Suppressor macrophage treated with lipopolysaccharide for 4 hours (primary cell): Measurements from ENCODE around the gene ERVH48-1.
A peak's percentile ranks its signal among the peaks of the same experiment; 100 is the strongest.
"Not testable (repeated sequence)": the region's sequence is repeated elsewhere in the genome, so short reads cannot be mapped to it uniquely, and the experiment has no call there.

Experiments used
- DNase-seq: peaks from one replicate; pipeline ENCODE4 v3.0.0-alpha.2; 2020

Gene ERVH48-1

GRCh38 chr21:42925114-42925926, at the start of gene ERVH48-1:
Gene ERVH48-1, minus strand, starts transcription at chr21:42925630. Its CDS starts 6,624 bp downstream, at chr21:42919006.
- DNase-seq, result no peak

DNA sequence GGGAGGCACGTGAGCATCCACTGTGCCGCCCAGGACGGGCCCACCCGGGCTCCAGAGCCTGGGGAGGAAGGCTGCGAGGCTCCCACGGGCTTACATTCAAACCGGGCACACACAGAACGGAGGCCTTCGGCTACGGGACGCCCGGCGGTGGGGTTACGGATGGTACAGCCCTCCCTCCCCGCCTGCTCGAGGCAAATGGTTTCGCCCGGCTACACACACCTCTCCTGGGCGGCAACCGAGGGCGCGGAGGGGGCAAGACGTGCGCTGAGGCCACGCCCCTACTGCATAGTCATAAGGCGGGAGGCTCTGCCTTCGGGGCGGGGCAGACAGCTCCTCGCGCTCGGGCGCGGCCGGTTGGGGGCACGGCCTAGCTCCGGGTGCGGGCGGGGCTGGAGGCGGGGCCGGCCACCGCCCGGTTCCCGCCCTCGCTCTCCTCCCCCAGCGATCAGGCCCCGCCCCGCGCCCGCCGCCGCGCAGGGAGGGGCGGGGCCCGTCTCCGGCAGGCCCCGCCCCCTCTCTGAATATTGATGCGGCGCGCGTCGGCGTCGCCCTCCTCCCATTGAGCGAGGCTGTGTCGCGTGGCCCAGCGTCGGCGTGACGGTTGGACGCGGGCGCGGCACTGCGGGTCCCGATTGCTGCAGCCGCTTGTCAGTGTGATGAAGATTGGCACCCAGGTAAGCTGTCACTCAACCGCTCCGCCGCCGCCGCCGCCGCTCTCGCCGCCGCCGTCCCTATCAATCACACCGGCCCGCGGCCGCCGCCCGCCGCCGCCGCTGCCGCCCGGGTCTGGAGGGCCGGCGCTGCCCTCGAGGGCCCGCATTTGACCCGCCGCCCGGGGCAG, 48.8 kb upstream of the ERVH48-1 start, which contains the start of gene PKNOX1:
TSS of gene PKNOX1 (plus strand) at position 572 of the 841 bp plus-strand sequence. CDS start 29,820 bp downstream, outside the sequence.
- DNase-seq, result peak; percentile 100

DNA sequence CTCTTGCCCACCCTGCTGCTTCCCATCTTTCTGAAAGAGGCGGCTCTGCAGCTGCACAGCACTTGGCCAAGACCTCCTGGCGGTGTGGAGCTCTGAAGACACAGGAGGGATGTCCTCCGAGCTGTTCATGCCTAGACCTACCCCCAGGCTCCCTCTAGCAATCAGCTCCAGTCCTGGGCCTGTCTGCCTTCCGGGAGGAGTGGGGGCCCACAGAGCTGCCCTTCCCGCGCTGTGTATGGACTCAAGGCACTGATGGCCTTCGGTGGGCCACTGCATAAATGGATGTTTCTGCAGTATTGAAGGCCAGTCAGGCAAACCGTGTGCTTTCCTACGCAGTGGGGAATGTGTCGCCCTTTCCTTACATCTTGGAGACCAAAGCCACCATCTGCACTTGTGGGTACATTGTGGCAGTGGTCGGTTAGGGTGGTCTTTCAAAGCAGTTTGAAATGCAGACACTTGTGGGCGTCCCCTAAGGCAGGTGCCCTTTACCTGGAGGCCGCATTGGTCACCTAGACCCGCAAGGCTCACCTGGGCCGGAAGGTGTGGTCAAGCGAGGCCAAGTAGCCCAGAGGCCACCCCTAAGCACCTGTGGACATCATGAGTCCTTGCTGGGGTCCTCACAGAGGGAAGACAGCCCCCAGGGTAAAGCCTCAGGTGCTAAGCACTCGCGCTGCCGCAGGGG, 48.0 kb upstream of the ERVH48-1 start:
- no peak for DNase-seq

DNA sequence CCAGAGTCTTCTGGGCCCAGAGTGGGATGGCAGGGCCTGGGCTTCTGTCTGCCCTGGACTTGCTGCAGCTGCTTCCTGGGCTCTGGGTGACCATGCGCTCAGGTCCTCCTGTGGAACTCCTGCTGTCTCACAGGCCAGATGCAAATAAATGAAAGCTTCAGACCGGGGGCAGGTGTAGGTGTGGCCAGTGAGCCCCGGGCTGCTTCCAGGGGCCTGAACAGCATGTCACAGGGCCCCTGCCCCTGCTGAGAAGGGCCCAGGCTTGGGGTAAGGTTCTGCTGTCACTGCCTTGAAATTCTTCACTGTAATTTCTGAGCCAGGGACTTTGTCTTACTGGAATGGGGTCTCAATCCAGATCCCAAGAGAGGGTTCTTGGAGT, 46.5 kb upstream of the ERVH48-1 start:
- no peak for DNase-seq

DNA sequence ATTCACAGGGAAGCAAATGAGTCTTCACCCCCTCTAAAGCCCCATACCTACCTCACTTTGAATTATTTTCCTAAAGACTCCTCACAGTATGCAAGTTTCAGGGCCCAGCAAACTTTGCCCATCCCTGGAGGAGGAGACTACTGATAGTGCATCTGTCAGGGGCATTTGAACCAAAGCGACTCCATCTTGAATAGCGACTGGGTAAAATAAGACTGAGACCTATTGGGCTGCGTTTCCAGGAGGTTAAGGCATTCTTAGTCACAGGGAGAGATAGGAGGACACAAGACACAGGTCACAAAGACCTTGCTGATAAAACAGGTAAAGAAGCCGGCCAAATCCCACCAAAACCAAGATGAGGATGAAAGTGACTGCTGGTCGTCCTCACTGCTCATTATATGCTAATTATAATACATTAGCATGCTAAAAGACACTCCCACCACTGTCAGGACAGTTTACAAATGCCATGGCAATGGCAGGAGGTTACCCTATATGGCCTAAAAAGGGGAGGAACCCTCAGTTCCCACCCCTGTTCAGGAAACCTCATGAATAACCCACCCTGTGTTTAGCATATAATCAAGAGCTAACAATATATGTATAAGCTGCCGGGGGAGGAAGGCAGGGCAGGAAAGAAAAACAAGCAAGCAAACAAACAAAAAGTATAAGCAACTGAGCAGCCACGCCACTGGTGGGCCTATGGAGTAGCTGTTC, 45.7 kb upstream of the ERVH48-1 start:
- DNase-seq, result no peak

GRCh38 chr21:42969193-42969600, 43.8 kb upstream of the ERVH48-1 start:
- no peak for DNase-seq

DNA sequence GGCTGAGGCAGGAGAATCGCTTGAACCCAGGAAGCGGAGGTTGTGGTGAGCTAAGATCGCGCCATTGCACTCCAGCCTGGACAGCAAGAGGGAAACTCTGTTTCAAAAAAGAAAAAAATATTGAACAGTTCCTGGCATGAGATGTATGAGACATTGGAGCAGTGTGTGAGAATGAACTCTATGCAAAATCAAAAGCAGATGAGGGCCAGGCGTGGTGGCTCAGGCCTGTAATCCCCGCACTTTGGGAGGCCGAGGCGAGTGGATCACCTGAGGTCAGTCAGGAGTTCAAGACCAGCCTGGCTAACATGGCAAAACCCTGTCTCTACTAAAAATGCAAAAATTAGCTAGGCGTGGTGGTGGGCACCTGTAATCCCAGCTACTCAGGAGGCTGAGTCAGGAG, 42.2 kb upstream of the ERVH48-1 start:
- DNase-seq, result not testable (repeated sequence)

DNA sequence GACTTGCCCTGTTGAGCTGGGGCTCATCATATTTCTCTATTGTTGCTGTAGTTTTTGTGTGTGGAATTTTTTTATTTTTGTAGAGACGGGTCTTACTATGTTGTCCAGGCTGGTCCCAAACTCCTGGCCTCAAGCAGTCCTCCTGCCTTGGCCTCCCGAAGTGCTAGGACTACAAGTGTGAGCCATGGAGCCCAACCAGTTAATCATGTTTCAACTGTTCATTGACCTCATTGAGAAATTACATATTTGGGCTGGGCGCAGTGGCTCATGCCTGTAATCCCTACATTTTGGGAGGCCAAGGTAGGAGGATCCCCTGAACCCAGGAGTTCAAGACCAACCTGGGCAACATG, 39.8 kb upstream of the ERVH48-1 start:
- no peak for DNase-seq

DNA sequence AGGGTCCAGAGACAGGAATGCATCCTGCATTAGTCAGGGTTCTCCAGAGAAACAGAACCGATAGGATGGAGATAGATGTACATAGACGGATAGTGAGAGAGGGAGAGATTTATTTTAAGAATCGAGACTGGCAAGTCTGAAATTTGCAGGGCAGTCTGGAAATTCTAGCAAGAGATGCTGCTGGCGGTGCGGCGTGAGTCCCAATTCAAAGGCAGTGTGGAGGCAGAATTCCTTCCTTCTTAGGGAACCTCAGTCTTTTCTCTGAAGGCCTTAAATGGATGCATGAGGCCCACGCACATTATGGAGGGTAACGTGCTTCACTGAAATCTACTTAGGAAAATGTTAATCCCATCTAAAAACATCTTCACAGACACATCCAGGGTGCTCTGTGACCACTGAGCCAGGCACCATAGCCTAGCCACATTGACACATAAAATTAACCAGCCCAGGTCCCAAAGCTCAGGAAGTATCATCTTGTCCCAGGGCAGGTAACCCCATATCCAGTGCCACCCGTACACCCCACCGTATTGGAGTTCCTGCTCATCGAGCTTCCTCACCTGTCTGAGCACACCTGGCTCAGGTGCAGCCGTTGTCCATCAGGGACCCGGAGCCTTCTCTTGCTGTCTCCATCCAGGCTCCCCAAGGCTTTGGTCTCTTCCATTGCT, 39.2 kb upstream of the ERVH48-1 start:
- no peak for DNase-seq

GRCh38 chr21:42964086-42964485, 38.7 kb upstream of the ERVH48-1 start:
- DNase-seq, result no peak

GRCh38 chr21:42962380-42963007, 37.1 kb upstream of the ERVH48-1 start:
- DNase-seq, result no peak

- DNase-seq, result no peak
Measured at GRCh38 chr21:42959728-42960127, 34.3 kb upstream of the ERVH48-1 start.

GRCh38 chr21:42958122-42958521, 32.7 kb upstream of the ERVH48-1 start:
- DNase-seq, result not testable (repeated sequence)

DNA sequence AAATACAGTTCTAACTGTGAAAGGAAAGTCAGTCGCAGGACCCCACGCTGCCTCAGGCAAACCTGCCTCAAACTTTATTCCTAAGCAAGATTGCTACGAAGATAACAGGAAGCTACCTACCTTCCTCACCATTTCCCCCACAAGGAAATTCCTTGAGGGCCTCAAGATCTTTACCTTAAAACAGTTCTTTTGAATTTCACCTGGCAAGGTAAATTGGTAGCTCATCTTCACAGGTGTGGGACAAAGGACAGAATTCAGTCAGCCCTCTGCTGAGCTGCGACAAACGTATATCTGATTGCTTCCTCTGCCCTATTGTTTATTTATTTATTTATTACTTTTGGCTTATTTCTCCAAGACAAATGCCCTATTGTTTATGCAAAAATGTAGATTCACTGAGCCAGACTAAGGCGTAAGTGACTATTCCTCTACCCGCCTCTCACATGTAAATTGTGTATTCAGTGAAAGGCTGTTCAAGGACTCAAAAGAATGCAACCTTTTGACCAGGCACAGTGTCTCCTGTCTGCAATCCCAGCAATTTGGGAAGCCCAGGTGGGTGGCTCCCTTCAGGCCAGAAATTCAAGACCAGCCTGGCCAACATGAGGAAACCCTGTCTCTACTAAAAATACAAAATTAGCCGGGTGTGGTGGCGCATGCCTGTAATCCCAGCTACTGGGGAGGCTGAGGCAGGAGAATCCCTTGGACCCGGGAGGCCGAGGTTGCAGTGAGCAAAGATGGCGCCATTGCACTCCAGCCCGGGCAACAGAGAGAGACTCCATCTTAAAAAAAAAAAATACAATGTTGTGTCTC, 31.6 kb upstream of the ERVH48-1 start:
- no peak for DNase-seq

DNA sequence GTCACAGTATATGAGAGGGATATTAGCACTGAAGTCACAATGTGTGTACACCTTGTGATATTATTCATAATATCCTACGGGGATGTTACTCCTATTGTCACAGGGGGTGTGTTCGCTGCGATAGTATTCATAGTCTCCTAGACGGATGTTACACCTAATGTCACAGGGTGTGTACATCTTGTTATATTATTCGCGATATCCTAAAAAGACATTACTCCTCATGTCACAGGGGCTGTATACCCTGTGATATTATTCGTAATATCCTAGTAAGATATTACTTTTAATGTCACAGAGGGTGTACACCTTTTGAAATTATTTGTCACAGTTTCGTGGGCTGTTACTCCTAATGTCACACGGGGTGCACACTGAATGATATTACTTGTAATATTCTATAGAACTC, 25.8 kb upstream of the ERVH48-1 start:
- DNase-seq, result not testable (repeated sequence)

GRCh38 chr21:42949094-42949755, 23.8 kb upstream of the ERVH48-1 start:
- not testable (repeated sequence) for DNase-seq

DNA sequence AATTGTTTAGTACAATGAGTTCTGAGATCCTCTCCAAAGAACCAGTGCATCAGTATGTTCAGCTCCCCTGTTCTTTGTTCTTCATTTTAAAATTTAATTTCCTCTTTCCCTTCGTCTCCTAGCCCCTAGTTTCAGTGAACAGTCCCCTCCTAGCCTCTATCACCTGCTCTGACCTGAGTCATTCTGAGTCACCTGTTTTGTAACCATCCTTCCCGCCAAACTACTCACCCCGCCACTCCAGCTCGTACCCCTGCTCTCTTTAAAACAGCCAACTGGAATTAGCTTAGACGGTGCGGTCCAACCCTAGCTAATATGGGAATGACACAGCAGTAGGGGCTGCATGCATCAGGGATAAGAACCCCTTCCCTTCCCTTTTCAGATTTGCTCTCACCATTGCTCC, 16.8 kb upstream of the ERVH48-1 start:
- no peak for DNase-seq

DNA sequence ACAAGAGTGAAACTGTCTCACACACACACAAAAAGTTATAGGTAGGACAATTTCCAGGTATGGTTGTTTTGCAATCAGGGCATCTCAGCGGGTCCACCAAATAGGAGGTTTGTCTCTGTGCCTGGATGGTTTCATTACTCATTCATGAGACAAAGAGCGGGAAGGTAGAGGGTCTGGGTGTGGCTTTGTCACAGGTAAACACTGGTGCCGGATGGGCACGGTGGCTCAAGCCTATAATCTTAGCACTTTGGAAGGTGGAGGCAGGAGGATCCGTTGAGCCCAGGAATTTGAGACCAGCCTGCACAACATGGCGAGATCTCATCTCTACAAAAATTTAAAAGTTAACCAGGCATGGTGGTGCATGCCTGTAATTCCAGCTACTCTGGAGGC, 16.3 kb upstream of the ERVH48-1 start:
- no peak for DNase-seq

DNA sequence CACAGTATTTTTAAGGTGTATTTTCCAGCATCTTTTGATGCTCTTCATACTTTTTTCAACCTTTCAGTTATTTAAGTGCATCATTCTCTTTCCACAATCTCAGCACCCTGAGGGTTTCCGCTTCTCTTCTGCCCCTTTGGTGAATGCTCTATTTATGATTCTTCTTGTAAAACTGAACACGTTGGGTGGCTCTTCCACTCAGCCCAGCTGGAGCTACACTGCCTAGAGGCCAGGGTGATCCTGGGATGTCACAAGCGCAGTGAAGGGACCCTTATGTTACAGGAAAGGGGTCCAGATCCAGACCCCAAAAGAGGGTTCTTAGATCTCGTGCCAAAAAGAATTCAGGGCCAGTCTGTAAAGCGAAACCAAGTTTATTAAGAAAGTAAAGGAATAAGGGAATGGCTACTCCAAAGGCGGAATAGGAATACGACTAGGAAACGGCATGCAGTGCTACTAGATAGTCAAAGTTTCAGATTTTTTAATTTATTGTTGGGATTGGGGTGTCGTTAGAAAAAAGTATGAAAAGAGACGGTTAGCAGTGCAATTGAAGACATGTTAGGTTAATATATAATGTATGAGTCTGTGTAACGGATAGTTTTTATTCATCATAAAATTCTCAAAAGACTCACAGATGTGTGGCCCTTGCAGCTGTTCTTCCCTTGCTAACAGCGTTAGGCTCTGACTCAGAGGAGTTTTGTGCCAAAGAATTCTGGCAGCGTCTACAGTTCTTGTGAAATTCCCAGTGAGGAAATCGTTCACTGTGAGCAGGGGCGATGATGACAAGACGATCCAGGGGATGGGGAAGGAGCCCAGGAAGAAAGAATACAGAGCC, 14.4 kb upstream of the ERVH48-1 start:
- DNase-seq, result peak; percentile 89
